Hepatocyte (in vitro differentiated cells): ENCODE results near the gene MRPL41. TPM values are rescaled to one million over a fixed set of nuclear protein-coding genes. Genes with fewer than 3 reads are reported as not detected.

ENCODE experiments used
- DNase-seq: peaks from one replicate; pipeline ENCODE4 v3.0.0-alpha.2; 2016; ENCODE audit warnings: low spot score
- H2AFZ ChIP-seq: fragments of 200-600 bp; sonication (generic); 2 replicates; pipeline ENCODE4 v1.6.0; 2016; ENCODE audit warnings: antibody characterized with exemption, mild to moderate bottlenecking
- H3K27ac ChIP-seq: fragments of 200-600 bp; sonication (generic); 2 replicates; pipeline ENCODE4 v1.5.1; 2016; ENCODE audit warnings: mild to moderate bottlenecking
- H3K27me3 ChIP-seq: fragments of 200-600 bp; sonication (generic); 2 replicates; pipeline ENCODE4 v1.6.1; 2016
- H3K36me3 ChIP-seq: fragments of 200-600 bp; sonication (generic); replicated peaks from 2 replicates; pipeline ENCODE4 v1.5.1; 2016; ENCODE audit warnings: low read depth; ENCODE audit not compliant: insufficient read depth
- H3K4me1 ChIP-seq: fragments of 200-600 bp; sonication (generic); 2 replicates; pipeline ENCODE4 v1.5.1; 2016; ENCODE audit warnings: mild to moderate bottlenecking, moderate library complexity; ENCODE audit not compliant: insufficient read depth
- H3K4me2 ChIP-seq: fragments of 200-600 bp; sonication (generic); 2 replicates; pipeline ENCODE4 v1.6.0; 2016
- H3K4me3 ChIP-seq: fragments of 200-600 bp; sonication (generic); 2 replicates; pipeline ENCODE4 v1.5.1; 2016; ENCODE audit warnings: mild to moderate bottlenecking
- H3K79me2 ChIP-seq: fragments of 200-600 bp; sonication (generic); 2 replicates; pipeline ENCODE4 v1.6.0; 2017; ENCODE audit warnings: mild to moderate bottlenecking
- H3K9me2 ChIP-seq: fragments of 200-600 bp; sonication (generic); replicated peaks from 2 replicates; pipeline ENCODE4 v1.6.0; 2017; ENCODE audit warnings: mild to moderate bottlenecking; ENCODE audit not compliant: insufficient read depth
- H3K9me3 ChIP-seq: fragments of 200-600 bp; sonication (generic); 2 replicates; pipeline ENCODE4 v1.5.1; 2016; ENCODE audit warnings: low read depth, mild to moderate bottlenecking
- H4K20me1 ChIP-seq: fragments of 200-600 bp; sonication (generic); 2 replicates; pipeline ENCODE4 v1.6.0; 2016; ENCODE audit warnings: mild to moderate bottlenecking; ENCODE audit not compliant: insufficient read depth, poor library complexity, severe bottlenecking
- CTCF ChIP-seq: fragments of 200-600 bp; sonication (generic); IDR thresholded peaks from 2 replicates; pipeline ENCODE4 v1.5.1; 2016; ENCODE audit warnings: antibody characterized with exemption, mild to moderate bottlenecking; ENCODE audit not compliant: poor library complexity
- EZH2 ChIP-seq: fragments of 200-600 bp; sonication (generic); IDR thresholded peaks from 2 replicates; pipeline ENCODE4 v1.6.1; 2016; ENCODE audit warnings: antibody characterized with exemption, mild to moderate bottlenecking, borderline replicate concordance
- EZH2phosphoT487 ChIP-seq: fragments of 200-600 bp; sonication (generic); IDR thresholded peaks from one replicate; pipeline ENCODE4 v1.6.1; 2018; ENCODE audit warnings: antibody characterized with exemption, mild to moderate bottlenecking, low read depth, moderate library complexity; ENCODE audit not compliant: unreplicated experiment, severe bottlenecking
- WGBS: methylation state at CpG from one replicate; pipeline ENCODE4 v1.1.6; 2016; ENCODE audit warnings: low lambda C conversion rate; ENCODE audit errors: missing lambda C conversion rate; 5-methylcytosine and 5-hydroxymethylcytosine counted together
- polyA plus RNA-seq: library from polyadenylated mRNA; unstranded; fragments of >200 nt; fragmentation: Nextera tagmentation; extraction: Ambion mirVana; gene quantifications from 2 replicates; pipeline ENCODE4 v1.2.1, GENCODE V29; 2016
- total RNA-seq: library from RNA; depleted of rRNA; stranded (reverse); fragments of >200 nt; gene quantifications from 2 replicates; pipeline ENCODE4 v1.2.3, GENCODE V29; 2014

The MRPL41 gene
- total and polyA plus RNA-seq, 2 experiments from 2014 or later: 36.6 to 86.0 TPM

- Histone ChIP-seq H3K4me3 (no peak overlapping the region), H3K79me2 (no peaks in the 10 kb centered on the region), H3K4me2 (no peak overlapping the region), H3K9me2 (no peaks in the 10 kb centered on the region), H3K4me1 (peaks cover 5% of the 10 kb centered on the region), H2AFZ (no peak overlapping the region), H3K27me3 (no peaks in the 10 kb centered on the region), H3K36me3 (no peaks in the 10 kb centered on the region), H4K20me1 (no peaks in the 10 kb centered on the region), H3K9me3 (no peaks in the 10 kb centered on the region), H3K27ac (no peak overlapping the region)
- TF ChIP-seq CTCF: no peak
- no peak for TF ChIP-seq EZH2phosphoT487
- TF ChIP-seq EZH2: no peak
- DNase-seq: no peak
- 97% methylated on average over 16 of the region's 16 CpGs for WGBS
These were observed 13.6 kb upstream of the MRPL41 start for GRCh38 chr9:137538058-137538457.

- Histone ChIP-seq H3K79me2 (no peaks in the 10 kb centered on the region), H3K9me2 (no peaks in the 10 kb centered on the region), H3K4me1 (no peaks in the 10 kb centered on the region), H3K27me3 (no peaks in the 10 kb centered on the region), H2AFZ (no peak overlapping the region), H3K4me3 (no peak overlapping the region), H3K27ac (no peak overlapping the region), H3K36me3 (no peaks in the 10 kb centered on the region), H4K20me1 (no peaks in the 10 kb centered on the region), H3K9me3 (no peaks in the 10 kb centered on the region), H3K4me2 (no peak overlapping the region)
- WGBS: 83% methylated on average over 18 of the region's 18 CpGs
- no peak for DNase-seq
- no peak for TF ChIP-seq EZH2phosphoT487
- TF ChIP-seq CTCF: no peak
- TF ChIP-seq EZH2: no peak
These were observed 11.1 kb upstream of the MRPL41 start for GRCh38 chr9:137540536-137540935.

GRCh38 chr9:137542486-137542885, 9.2 kb upstream of the MRPL41 start:
- Histone ChIP-seq H3K4me1 (no peaks in the 10 kb centered on the region), H3K9me2 (no peaks in the 10 kb centered on the region), H3K36me3 (no peaks in the 10 kb centered on the region), H3K27me3 (no peaks in the 10 kb centered on the region), H2AFZ (no peak overlapping the region), H3K9me3 (no peaks in the 10 kb centered on the region), H3K4me3 (no peak overlapping the region), H3K79me2 (no peaks in the 10 kb centered on the region), H4K20me1 (no peaks in the 10 kb centered on the region), H3K27ac (no peak overlapping the region), H3K4me2 (no peak overlapping the region)
- no peak for TF ChIP-seq EZH2phosphoT487
- TF ChIP-seq EZH2: no peak
- TF ChIP-seq CTCF: no peak
- WGBS: 93% methylated on average over 20 of the region's 20 CpGs
- DNase-seq: no peak

GRCh38 chr9:137543237-137543963, 8.3 kb upstream of the MRPL41 start:
- WGBS: 93% methylated on average over 23 of the region's 25 CpGs
- TF ChIP-seq EZH2 (no peak), EZH2phosphoT487 (no peak)
- H2AFZ ChIP-seq: no peak overlapping the region

More at GRCh38 chr9:137543237-137543963, 8.3 kb upstream of the MRPL41 start:
- no peaks in the 10 kb centered on the region for H3K79me2 ChIP-seq
- H3K4me1 ChIP-seq: no peaks in the 10 kb centered on the region
- H3K4me3 ChIP-seq: no peak overlapping the region
- no peaks in the 10 kb centered on the region for H3K9me2 ChIP-seq
- H3K27me3 ChIP-seq: no peaks in the 10 kb centered on the region
- H3K36me3 ChIP-seq: no peaks in the 10 kb centered on the region
- no peaks in the 10 kb centered on the region for H3K9me3 ChIP-seq
- no peak for DNase-seq
- no peak overlapping the region for H3K4me2 ChIP-seq
- H3K27ac ChIP-seq: no peak overlapping the region
- H4K20me1 ChIP-seq: no peaks in the 10 kb centered on the region
